Measurements from ENCODE around the gene PSMD9.
A peak's percentile ranks its signal among the peaks of the same experiment; 100 is the strongest.
"Not testable (repeated sequence)": the region's sequence is repeated elsewhere in the genome, so short reads cannot be mapped to it uniquely, and the experiment has no call there.

Gene PSMD9

DNA sequence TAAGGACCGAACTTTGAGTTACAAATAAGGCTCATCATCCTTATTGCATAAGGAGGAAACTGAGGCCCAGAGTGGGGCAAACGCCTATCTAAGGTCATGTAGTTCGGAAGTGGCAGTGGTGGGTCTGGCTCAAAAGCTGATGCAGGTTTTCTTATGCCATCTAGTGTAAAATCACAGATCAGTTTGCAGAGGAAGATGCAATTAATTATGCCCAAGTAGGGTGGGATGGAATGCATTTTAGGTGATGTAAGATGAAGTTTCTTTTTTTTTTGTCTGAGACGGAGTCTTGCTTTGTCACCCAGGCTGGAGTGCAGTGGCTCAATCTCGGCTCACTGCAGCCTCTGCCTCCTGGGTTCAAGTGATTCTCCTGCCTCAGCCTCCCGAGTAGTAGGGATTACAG is 1.1 kb downstream of the PSMD9 start:
- H3K36me3 Mint-ChIP-seq (ENCODE audit: insufficient read depth), result peaks cover 27% of the 10 kb centered on the region
- not testable (repeated sequence) for ATAC-seq (replicated peaks); H3K9me3 Mint-ChIP-seq; H3K27me3 Mint-ChIP-seq; DNase-seq
- peak overlapping the region; percentile 95 to 97 for H3K4me3 Mint-ChIP-seq
- H3K4me1 Mint-ChIP-seq (ENCODE audit: low read depth in 2 of 2), result peaks cover 27 to 35% of the 10 kb centered on the region in 2 donors
- peak overlapping the region; percentile 97 to 98 for H3K27ac Mint-ChIP-seq

DNA sequence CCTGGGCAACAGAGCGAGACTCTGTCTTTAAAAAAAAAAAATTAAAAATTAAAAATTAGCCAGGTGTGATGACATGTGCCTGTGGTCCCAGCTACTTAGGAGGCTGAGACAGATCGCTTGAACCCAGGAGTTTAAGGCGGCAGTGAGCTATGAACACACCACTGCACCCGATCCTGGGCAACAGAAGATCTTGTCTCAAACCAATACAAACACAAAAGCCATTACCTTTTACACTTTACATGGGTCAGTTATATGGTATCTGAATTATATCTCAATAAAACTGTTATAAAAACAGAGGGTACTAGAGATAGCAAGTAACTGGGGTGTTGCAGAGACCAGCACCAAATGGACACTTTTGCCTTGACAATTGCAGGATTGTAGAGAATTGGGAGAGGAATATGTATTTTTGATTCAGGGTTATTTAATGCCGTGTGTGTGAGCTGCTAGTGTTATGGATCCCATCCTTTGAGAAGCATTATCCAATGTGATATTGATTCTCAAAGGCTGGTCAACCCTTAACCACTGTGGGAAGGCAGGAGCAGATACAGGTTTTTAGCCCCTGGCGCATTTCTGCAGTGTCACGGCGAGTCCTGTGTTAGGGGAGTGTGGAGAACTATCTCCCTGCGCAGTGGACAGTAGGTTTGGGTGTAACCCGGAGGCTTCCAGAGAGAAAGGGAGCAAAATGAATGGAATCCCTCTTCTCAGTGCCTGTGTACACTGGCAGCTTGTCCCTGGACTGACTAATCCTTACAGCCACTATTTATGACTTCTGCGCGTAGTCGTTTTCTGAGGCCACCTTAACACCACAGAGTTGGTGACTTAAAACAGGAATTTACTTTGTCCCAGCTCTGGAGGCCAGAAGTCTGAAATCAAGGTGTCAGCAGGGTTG is 4.3 kb downstream of the PSMD9 start:
- DNase-seq (no peak), ATAC-seq (replicated peaks) (no peak)
- Mint-ChIP-seq H3K4me3 (no peak overlapping the region), H3K27me3 (no peaks in the 10 kb centered on the region), H3K27ac (peak overlapping the region in 1 of 2 donors; percentile 72), H3K9me3 (no peaks in the 10 kb centered on the region), H3K4me1 (ENCODE audit: low read depth in 2 of 2) (peaks cover 31 to 35% of the 10 kb centered on the region in 2 donors), H3K36me3 (ENCODE audit: insufficient read depth) (peaks cover 53% of the 10 kb centered on the region)

DNA sequence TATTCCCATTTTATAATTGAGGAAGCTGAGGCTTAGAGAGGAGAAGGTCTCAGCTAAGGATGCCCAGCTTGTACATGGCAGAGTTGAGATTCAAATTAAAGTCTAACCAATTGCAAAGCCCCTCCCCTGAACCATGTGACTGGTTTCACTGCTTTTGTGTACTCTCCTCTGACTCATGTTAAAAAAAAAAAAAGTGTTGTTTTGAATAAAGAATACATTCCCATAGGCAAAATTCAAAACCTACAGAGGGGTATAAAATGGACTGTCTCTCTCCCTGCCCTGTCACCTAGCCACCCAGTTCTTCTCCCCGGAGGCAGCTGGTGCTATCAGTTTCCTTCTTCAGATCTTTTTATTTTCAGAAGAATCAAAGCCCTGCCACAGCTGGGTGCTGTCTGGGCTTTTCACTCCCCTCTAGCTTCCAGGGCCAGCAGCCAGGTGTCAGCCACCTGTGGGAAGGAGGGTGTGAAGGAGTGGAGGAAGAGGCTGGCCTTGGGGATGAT is 5.4 kb downstream of the PSMD9 start:
- no peak overlapping the region for H3K4me3 Mint-ChIP-seq
- H3K4me1 Mint-ChIP-seq (ENCODE audit: low read depth in 2 of 2), result peaks cover 25 to 27% of the 10 kb centered on the region in 2 donors
- H3K27ac Mint-ChIP-seq, result peak overlapping the region; percentile 21 to 72
- H3K9me3 Mint-ChIP-seq, result no peaks in the 10 kb centered on the region
- no peaks in the 10 kb centered on the region for H3K27me3 Mint-ChIP-seq
- ATAC-seq (replicated peaks), result no peak
- no peak for DNase-seq
- peaks cover 55% of the 10 kb centered on the region for H3K36me3 Mint-ChIP-seq (ENCODE audit: insufficient read depth)

DNA sequence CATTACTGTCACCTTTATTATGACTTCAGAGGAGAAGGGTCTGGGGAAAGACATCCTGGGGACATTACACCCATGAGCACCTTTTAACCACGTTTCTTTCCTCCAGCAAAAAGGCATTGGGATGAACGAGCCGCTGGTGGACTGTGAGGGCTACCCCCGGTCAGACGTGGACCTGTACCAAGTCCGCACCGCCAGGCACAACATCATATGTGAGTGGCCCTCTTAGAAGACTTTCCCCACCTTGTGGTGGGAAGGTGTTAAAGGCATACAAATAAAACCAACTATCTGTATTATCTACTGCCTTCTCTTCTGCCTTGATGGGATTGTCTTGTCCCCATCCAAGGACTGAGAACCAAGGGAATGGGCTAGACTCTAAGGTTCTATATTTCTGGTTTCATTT is 6.0 kb downstream of the PSMD9 start:
- Mint-ChIP-seq H3K4me1 (ENCODE audit: low read depth in 2 of 2) (peaks cover 20 to 21% of the 10 kb centered on the region in 2 donors), H3K9me3 (no peaks in the 10 kb centered on the region), H3K27me3 (no peaks in the 10 kb centered on the region), H3K36me3 (ENCODE audit: insufficient read depth) (peaks cover 56% of the 10 kb centered on the region), H3K27ac (peak overlapping the region in 1 of 2 donors; percentile 72), H3K4me3 (no peak overlapping the region)
- DNase-seq (no peak), ATAC-seq (replicated peaks) (no peak)

DNA sequence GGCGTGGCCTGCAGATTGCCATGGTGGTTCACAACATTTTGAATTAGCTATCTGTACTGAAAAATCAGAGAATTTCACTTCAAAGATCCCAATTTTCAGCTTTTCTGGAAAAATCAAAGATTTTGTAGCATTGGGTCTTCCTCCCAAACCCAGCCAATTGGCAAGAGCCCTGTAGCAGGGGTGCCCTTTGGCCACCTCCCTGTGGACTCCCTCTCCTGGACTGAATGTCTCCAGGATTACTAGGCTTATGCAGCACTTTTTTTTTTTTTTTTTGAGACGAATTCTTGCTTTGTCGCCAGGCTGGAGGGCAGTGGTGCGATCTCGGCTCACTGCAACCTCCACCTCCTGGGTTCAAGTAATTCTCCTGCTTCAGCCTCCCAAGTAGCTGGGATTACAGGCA is 9.7 kb downstream of the PSMD9 start:
- no peaks in the 10 kb centered on the region for H3K9me3 Mint-ChIP-seq
- no peaks in the 10 kb centered on the region for H3K27me3 Mint-ChIP-seq
- DNase-seq (no peak), ATAC-seq (replicated peaks) (no peak)
- H3K4me3 Mint-ChIP-seq, result no peak overlapping the region
- no peak overlapping the region for H3K27ac Mint-ChIP-seq
- peaks cover 14 to 15% of the 10 kb centered on the region in 2 donors for H3K4me1 Mint-ChIP-seq (ENCODE audit: low read depth in 2 of 2)
- H3K36me3 Mint-ChIP-seq (ENCODE audit: insufficient read depth), result peaks cover 72% of the 10 kb centered on the region

DNA sequence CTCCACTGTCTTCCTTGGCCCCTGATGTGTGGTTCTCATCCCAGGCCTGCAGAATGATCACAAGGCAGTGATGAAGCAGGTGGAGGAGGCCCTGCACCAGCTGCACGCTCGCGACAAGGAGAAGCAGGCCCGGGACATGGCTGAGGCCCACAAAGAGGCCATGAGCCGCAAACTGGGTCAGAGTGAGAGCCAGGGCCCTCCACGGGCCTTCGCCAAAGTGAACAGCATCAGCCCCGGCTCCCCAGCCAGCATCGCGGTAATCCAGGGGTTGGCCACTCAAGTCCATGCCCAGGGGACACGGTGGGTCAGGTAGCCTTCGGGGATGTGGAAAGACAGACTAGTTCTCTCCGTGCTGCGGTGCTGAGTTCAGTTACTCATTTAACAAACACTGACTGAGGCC is 11.0 kb downstream of the PSMD9 start:
- H3K4me1 Mint-ChIP-seq (ENCODE audit: low read depth in 2 of 2), result peaks cover 4 to 7% of the 10 kb centered on the region in 2 donors
- peaks cover 85% of the 10 kb centered on the region for H3K36me3 Mint-ChIP-seq (ENCODE audit: insufficient read depth)
- H3K9me3 Mint-ChIP-seq, result no peaks in the 10 kb centered on the region
- no peak overlapping the region for H3K27ac Mint-ChIP-seq
- ATAC-seq (replicated peaks) (no peak), DNase-seq (no peak)
- no peaks in the 10 kb centered on the region for H3K27me3 Mint-ChIP-seq
- no peak overlapping the region for H3K4me3 Mint-ChIP-seq

DNA sequence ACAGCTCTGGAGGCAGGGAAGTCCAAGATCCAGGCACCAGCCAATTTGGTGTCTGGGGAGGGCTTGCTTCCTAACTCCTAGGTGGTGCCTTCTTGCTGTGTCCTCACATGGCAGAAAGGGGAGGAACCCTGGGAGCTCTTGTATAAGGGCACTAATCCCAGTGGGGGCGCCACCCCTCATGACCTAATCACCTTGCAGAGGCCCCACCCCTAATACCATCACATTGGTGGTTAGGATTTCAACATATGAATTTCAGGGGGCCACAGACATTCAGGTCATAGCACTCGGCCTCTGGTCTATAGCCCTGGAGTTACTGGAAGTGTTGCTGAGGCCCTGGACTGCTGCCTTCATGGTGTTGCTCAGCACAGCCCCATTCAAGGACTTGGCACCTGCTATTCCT is 14.6 kb downstream of the PSMD9 start:
- Mint-ChIP-seq H3K36me3 (ENCODE audit: insufficient read depth) (peaks cover 93% of the 10 kb centered on the region), H3K27ac (peak overlapping the region in 1 of 2 donors; percentile 22), H3K27me3 (no peaks in the 10 kb centered on the region), H3K4me3 (no peak overlapping the region), H3K9me3 (no peaks in the 10 kb centered on the region), H3K4me1 (ENCODE audit: low read depth in 2 of 2) (peaks cover 0 to 7% of the 10 kb centered on the region in 2 donors)
- DNase-seq (no peak), ATAC-seq (replicated peaks) (no peak)

DNA sequence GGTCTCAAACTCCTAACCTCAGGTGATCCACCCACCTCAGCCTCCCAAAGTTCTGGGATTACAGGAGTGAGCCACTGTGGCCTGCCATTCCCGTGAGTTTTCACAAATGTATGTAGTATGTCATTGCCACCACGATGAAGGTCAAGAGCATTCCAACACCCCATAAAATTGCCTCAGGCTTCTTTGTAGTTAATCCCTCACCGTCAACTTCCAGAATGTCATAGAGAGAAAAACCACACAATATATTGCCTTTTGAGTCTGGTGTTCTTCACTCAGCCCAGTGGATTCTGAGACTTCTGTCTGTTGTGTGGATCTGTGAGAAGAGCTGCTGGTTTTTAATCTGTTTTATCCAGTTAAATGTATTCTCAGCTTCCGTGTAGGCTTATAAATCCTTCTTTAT is 17.2 kb downstream of the PSMD9 start:
- Mint-ChIP-seq H3K36me3 (ENCODE audit: insufficient read depth) (peaks cover 88% of the 10 kb centered on the region), H3K9me3 (no peaks in the 10 kb centered on the region), H3K4me1 (ENCODE audit: low read depth in 2 of 2) (peaks cover 3 to 10% of the 10 kb centered on the region in 2 donors), H3K4me3 (no peak overlapping the region), H3K27me3 (no peaks in the 10 kb centered on the region), H3K27ac (no peak overlapping the region)
- no peak for DNase-seq
- ATAC-seq (replicated peaks), result no peak

DNA sequence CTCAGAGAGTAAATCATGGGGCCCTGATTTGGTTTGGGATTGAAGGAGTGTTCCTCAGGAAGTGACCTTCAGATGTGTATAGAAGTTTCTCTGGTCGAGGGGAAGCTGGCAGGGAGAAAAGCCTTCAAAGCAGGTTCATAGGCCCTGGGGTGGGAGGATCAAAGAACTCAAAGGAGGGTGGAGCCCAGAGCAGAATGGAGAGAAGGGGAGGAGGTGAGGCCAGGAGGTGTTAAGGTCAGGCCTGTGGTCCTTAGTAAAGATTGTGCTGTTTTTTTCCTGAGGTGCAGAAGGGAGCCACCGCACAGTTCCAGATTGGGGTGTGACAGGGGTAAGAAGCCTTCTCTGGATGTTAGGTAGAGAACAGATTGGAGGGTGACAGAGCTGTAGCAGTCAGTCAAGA is 20.1 kb downstream of the PSMD9 start:
- H3K4me3 Mint-ChIP-seq, result no peak overlapping the region
- ATAC-seq (replicated peaks) (no peak), DNase-seq (no peak)
- H3K36me3 Mint-ChIP-seq (ENCODE audit: insufficient read depth), result peaks cover 90% of the 10 kb centered on the region
- H3K9me3 Mint-ChIP-seq, result no peaks in the 10 kb centered on the region
- peaks cover 3 to 6% of the 10 kb centered on the region in 2 donors for H3K4me1 Mint-ChIP-seq (ENCODE audit: low read depth in 2 of 2)
- no peaks in the 10 kb centered on the region for H3K27me3 Mint-ChIP-seq
- peak overlapping the region; percentile 35 to 64 for H3K27ac Mint-ChIP-seq

DNA sequence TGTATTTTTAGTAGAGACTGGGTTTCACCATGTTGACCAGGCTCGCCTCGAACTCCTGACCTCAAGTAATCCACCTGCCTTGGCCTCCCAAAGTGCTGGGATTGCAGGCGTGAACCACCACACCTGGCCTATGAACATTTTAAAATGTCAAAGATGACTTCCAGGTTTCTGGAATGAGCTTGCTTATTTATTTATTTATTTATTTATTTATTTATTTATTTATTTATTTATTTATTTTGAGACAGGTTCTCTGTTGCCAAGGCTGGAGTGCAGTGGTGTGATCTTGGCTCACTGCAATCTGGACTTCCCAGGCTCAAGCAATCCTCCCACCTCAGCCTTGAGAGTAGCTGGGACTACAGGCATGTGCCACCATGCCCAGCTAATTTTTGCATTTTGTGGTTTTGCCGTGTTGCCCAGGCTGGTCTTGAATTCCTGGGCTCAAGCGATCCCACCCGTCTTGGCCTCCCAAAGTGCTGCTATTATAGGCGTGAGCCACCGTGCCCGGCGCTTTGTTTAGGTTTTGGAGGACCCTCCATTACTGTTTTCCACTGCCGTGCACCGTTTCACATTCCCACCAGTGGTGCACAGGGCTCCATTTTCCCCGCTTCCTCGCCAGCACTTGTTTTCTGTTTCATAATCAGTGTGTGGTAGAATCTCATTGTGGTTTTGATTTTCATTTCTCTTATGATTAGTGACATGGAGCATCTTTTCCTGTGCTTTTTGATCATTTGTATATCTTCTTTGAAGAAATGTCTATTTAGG is 23.4 kb downstream of the PSMD9 start:
- H3K36me3 Mint-ChIP-seq (ENCODE audit: insufficient read depth), result peaks cover 73% of the 10 kb centered on the region
- ATAC-seq (replicated peaks) (no peak), DNase-seq (no peak)
- H3K27ac Mint-ChIP-seq, result peak overlapping the region in 1 of 2 donors; percentile 64
- H3K9me3 Mint-ChIP-seq, result no peaks in the 10 kb centered on the region
- peaks cover 3 to 6% of the 10 kb centered on the region in 2 donors for H3K4me1 Mint-ChIP-seq (ENCODE audit: low read depth in 2 of 2)
- no peaks in the 10 kb centered on the region for H3K27me3 Mint-ChIP-seq
- H3K4me3 Mint-ChIP-seq, result no peak overlapping the region

DNA sequence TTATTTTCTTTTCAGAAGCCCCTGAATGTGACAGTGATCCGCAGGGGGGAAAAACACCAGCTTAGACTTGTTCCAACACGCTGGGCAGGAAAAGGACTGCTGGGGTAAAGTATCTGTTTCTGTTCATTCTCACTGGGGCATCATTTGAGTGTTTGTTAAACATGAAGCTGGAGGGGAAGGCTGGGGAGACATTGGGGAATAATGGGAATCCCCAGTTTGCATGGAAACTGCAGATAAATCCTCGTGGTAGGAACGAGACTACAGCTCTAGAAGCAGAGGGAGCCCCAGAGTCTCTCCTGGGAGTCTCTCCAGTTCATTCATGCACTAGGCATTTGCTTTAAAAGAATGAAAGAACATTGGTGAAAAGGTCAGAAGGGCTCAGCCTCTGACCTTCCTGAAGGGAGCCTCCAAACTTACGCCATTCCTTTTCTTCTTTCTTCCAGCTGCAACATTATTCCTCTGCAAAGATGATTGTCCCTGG is 27.3 kb downstream of the PSMD9 start:
- DNase-seq, result no peak
- Mint-ChIP-seq H3K36me3 (ENCODE audit: insufficient read depth) (peaks cover 53% of the 10 kb centered on the region), H3K27me3 (no peaks in the 10 kb centered on the region), H3K4me1 (ENCODE audit: low read depth in 2 of 2) (peaks cover 7 to 12% of the 10 kb centered on the region in 2 donors), H3K4me3 (no peak overlapping the region), H3K27ac (peak overlapping the region in 1 of 2 donors; percentile 95), H3K9me3 (no peaks in the 10 kb centered on the region)
- no peak for ATAC-seq (replicated peaks)

DNA sequence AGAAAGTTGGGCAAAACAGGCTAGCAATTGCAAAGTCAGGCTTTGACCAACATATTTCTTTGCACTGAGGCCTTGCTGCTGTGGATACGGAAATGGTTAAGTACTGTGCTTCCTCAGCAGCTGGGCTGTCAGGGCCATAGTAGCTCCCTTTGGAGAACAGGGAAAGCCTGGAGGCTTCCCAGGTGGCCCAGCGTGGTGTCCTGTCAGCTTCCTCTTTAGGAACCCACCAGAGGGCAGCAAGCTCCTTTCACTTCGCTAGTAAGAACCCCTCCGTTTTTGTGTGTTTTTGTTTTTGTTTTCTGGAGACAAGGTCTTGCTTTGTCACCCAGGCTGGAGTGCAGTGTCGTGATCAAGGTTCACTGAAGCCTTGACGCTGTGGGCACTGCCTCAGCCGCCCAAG is 28.1 kb downstream of the PSMD9 start:
- Mint-ChIP-seq H3K36me3 (ENCODE audit: insufficient read depth) (peaks cover 45% of the 10 kb centered on the region), H3K4me1 (ENCODE audit: low read depth in 2 of 2) (peaks cover 7 to 12% of the 10 kb centered on the region in 2 donors), H3K27ac (peak overlapping the region in 1 of 2 donors; percentile 95), H3K4me3 (no peak overlapping the region), H3K9me3 (no peaks in the 10 kb centered on the region), H3K27me3 (no peaks in the 10 kb centered on the region)
- no peak for ATAC-seq (replicated peaks)
- no peak for DNase-seq

DNA sequence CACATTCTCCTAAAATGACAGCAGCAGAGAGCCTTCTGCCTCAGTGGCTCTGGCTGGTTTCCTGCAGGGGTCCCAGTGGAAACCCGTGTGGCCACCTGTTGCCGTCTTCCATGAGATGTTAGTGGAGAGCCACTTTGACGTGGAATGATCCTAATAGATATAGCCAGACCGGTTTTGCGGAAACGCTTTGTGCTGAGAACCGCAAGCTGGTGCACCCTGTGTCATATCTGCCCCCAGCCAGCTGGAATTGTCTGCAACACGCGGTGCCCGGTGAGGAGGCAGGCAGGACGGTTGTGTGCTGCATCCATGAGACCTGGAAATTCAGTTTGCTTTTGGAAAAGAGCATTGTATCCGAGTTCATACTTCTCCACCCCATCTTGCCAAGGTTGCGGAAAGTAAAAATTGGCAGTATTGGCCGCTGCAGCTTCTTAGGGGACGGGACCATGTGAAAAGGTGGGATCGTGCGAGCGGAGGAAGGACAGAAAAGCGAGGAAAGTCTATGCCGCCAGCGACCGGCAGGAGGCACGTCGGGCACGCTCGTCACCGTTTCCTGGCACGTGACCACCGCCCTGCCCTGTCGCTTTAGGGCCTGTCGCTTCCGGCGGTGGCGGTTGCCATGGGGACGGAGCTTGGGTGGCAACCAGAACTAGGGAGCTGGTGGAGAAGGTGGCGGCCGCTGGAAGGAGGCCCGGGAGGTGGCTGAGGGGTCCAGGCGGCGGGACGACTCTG is 29.5 kb downstream of the PSMD9 start, which contains the start of gene CFAP251:
TSS of gene CFAP251 (plus strand) at position 643 of the 729 bp plus-strand sequence. CDS start 2,714 bp downstream, outside the sequence.
- DNase-seq, result peak; percentile 91 to 97 (median 93)
- peak; percentile 100 for ATAC-seq (replicated peaks)
- H3K9me3 Mint-ChIP-seq, result no peaks in the 10 kb centered on the region

More for the DNA sequence above, 29.5 kb downstream of the PSMD9 start, which contains the start of gene CFAP251:
- Mint-ChIP-seq H3K27me3 (no peaks in the 10 kb centered on the region), H3K4me3 (peak within 1 kb of the TSS; percentile 70 to 87), H3K4me1 (ENCODE audit: low read depth in 2 of 2) (peaks cover 7 to 9% of the 10 kb centered on the region in 2 donors), H3K36me3 (ENCODE audit: insufficient read depth) (peaks cover 35% of the 10 kb centered on the region), H3K27ac (peak within 1 kb of the TSS; percentile 86 to 95)

Data from effector memory CD8-positive, alpha-beta T cell (primary cell).